GM10266 (cell line): Measurements from ENCODE around the gene LDLRAD3.

Source experiments
- DNase-seq: peaks from one replicate; pipeline ENCODE4 v3.0.0; 2012; ENCODE audit errors: extremely low spot score
- CTCF ChIP-seq: IDR thresholded peaks from 2 replicates; pipeline ENCODE4 v1.5.1; 2012; ENCODE audit warnings: mild to moderate bottlenecking, low read depth; ENCODE audit not compliant: control insufficient read depth, insufficient read depth; ENCODE audit errors: missing control alignments

Gene LDLRAD3

GRCh38 chr11:36093548-36093947 lies 149.7 kb downstream of the LDLRAD3 start:
- DNase-seq, result no peak
- TF ChIP-seq CTCF, result no peak

DNA sequence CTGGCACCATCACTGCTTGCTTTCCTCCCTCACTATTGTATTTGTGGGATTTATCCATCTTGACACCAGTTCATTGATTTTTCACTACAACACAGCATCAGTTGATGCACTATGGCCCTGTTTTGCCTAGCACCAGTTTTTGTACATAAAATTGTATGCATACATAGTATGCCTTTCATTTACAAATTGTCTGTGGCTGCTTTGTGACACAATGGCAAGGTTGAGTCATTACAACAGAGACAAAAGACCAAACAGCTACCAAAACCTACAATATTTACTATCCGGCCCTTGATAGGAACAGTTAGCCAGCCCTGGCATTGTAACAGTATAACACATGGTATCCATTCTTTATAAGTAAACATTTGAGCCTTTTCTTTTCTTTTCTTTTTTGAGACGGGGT lies 150.3 kb downstream of the LDLRAD3 start:
- DNase-seq, result no peak
- TF ChIP-seq CTCF, result no peak

DNA sequence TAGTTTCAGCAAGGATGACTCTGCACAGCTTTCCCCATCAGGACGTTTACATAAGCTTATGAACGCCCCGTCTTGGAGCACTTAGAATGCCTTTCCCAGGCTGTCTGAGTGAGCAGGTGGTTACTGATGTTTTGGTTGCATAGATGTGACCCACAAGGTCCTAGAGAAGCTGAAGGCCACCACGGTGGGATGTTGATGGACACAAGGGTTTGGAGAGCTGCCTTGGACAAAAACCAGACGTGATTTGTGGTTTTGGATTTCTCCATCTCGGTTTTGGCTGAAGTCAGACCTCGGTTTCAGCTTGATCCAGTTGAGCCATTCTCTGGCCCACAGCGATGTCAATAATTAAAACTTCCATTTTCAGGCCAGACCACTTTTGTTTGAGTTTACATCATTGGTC lies 151.9 kb downstream of the LDLRAD3 start:
- DNase-seq, result no peak
- TF ChIP-seq CTCF, result no peak

DNA sequence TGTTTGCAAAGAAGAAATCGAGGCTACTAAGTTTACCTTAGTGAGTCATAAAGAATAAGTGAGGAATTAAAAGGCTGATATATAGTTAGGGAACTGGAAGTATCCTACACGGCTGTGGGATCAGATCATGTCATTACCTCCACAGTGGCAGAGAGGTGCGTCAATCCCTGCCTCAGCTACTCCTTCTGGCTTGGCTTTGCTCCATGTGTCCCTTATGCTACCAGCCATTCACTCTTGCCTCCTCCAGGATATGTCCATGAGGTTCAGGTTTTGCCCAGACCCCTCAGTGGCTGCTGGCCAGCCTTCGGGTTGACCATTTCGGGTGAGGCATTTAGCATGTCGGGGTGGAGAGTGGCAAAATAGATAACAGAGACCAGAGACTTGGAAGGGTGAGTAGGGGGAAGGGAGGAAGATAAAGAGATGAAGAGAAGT lies 153.4 kb downstream of the LDLRAD3 start:
- no peak for DNase-seq

GRCh38 chr11:36098087-36098486 lies 154.2 kb downstream of the LDLRAD3 start:
- no peak for DNase-seq

More for the DNA sequence above, 153.4 kb downstream of the LDLRAD3 start:
- TF ChIP-seq CTCF, result no peak

DNA sequence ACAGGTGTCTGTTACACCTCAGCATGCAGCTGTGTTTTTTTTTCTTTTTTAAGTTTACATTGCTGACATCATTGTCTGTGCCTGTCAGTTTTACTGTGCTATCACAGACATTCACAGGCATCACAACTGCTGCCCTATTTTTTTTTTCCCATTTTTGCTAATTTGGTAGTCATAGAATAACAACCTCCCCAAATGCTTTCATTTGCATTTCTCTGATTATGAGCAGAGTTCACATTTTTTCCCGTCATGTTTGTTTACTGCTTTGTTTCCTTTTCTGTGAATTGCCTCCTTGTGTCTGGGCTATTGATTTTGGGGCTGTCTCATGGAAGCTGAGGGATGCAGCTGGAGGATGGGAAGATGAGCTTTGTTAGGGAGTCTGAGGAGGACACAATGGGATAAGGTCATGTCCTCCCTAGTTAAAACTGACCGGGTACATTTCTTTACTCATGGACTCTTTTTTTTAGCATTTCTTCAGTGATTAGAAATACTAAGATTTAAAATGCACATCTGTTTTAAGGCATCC lies 155.1 kb downstream of the LDLRAD3 start:
- DNase-seq, result no peak

More at GRCh38 chr11:36098087-36098486, 154.2 kb downstream of the LDLRAD3 start:
- no peak for TF ChIP-seq CTCF

More for the DNA sequence above, 155.1 kb downstream of the LDLRAD3 start:
- TF ChIP-seq CTCF, result no peak
